GM19328 (cell line): ENCODE data around the gene GPR25.
"Not testable (repeated sequence)": the region's sequence is repeated elsewhere in the genome, so short reads cannot be mapped to it uniquely, and the experiment has no call there.

ENCODE experiments used
- ATAC-seq: cut with Tn5 transposase; IDR thresholded peaks from one replicate; pipeline ENCODE4 v1.9.1; 2021; ENCODE audit warnings: mild to moderate bottlenecking, moderate library complexity; ENCODE audit not compliant: unreplicated experiment

The GPR25 gene

DNA sequence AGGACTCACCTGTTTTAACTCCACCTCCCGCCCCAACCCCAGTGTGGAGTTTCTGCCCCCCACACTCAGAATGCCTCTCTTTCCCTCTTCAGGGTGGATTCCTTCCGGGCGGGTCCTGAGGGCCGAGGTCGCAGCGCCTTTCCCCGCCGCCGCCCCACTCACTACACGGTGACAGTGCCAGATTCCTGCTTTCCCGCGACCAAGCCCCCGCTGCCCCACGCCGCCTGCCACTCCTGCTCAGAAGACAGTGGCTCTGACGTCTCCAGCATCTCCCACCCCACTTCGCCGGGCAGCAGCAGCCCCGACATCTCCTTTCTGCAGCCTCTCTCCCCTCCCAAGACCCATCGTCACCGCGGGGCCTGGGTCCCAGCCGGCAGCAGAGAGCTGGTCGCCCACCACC, 38.6 kb downstream of the GPR25 start:
- ATAC-seq = no peak

DNA sequence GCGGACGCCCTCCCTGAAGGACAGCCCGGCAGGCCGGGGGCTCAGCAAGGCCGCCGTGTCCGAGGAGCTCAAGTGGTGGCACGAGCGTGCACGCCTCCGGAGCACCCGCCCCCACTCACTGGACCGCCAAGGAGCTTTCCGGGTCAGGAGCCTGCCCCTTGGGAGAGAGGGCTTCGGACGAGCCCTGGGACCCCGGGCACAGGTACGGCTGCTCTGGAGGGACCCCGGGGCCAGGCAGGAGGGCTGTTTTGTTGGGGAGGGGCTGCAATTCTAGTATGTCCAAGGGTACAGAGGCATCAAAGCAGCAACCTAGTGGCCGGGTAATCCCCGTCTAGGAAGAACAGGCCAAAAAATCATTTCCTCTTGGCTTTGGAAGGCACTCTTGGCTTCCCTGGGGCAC, 39.2 kb downstream of the GPR25 start:
- ATAC-seq = not testable (repeated sequence)

DNA sequence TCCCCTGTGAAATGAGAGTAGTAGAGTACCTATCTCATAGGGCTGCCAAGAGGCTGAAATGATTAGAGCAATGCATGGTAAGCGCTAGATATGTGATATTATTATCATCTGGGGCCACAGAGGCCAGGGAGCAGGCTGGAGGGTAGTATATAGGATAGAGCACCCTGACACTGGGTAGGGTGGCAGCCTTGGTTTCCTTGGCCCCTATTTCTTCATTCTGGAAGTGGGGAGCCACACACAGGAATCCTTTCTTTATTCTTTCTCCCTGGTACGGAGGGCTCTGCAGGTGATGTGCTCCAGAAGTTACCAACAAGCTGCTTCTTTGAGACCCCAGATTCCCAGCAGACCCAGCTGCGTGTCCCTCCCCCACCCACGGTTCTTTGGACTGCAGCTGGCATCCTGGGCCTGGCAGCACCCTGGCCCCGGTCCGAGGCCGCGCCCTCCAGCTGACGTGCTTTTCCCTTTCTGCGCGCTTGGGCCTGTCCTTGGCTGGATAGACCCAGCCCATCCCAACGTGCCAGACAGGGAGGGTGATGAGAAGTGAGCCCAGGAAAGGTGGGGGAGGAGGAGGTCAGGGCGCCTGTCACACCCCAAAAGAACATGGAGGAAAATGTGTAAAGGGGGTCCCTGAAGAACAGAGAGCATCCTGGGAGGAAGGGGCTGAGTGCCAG, 40.1 kb downstream of the GPR25 start:
- ATAC-seq = no peak

DNA sequence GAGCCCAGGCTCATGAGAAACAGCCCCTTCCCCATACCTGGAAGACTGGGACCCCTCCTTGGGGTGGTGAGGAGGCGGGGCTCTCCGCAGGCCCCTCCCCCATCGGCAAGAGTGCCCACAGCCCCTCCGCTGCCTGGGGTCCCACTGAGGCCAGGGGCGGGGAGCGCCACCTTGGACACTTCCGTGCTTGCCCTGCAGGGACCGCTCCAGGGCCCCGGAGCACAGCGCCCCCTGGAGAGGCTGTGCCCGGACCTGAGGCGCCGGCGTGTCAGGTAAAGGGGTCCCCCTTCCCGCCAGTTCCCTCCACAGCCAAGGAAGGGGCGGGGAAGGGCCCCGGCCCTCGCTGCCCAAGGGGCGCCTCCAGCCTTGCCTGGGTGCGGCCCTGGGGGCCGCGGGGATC, 43.4 kb downstream of the GPR25 start:
- ATAC-seq = no peak

DNA sequence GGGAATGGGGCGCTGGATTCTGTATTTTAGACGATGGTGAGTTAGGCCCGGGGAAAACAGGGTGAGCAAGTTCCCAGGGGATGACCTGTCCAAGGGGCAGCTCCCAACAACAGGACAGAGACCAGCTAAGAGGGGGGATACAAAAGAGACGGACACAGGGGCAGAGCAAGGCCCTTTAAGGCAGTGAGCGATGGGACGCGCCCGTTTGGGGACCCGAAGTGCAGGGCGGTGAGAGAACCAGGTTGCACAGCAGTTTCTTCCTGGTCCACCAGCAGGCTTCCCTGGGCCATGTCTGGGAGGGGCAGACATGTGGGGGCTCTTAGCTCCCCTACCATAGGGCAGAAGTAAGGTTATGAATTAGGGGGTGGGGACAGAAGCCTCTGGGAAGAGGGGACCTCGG, 43.9 kb downstream of the GPR25 start:
- ATAC-seq = no peak

DNA sequence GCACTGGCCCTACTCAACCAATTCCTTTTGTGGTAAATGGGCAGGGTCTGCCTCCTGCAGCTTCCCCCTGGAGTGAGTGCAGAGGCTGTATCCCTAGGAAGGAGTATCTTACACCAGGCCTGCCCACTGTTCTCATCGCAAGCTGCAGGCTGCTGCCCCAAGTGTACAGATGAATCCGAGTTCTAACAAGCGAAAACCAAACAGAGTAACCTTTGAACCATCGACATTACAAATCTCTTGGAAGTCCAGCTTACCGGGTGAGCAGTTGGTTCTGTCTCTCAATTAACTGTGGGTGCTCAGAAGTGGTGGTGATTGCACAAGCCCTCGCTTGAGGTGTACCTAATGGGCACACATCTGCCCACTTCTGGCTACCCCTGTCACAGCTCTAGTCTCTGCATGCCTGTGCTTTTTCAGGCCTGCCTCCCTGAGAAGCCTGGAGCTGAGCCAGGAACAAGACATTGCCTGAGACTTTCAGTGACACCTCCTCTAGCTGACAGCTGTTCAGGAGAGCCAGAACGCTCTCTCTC, 44.6 kb downstream of the GPR25 start:
- no peak for ATAC-seq

DNA sequence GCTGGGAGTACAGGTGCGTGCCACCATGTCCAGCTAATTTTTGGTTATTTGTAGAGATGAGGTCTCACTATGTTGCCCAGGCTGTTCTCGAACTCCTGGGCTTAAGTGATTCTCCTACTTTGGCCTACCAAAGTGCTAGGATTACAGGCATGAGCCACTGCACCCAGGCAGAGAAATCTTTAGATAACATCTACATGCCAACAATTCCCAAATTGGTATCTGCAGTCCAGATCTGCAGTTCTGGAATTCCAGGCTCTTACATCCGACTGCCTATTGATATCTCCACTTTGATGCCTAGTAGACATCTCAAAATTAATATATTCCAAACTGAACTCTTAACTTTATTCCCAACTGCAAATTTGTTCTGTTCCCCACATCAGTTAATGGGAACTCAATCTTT, 45.2 kb downstream of the GPR25 start:
- no peak for ATAC-seq

DNA sequence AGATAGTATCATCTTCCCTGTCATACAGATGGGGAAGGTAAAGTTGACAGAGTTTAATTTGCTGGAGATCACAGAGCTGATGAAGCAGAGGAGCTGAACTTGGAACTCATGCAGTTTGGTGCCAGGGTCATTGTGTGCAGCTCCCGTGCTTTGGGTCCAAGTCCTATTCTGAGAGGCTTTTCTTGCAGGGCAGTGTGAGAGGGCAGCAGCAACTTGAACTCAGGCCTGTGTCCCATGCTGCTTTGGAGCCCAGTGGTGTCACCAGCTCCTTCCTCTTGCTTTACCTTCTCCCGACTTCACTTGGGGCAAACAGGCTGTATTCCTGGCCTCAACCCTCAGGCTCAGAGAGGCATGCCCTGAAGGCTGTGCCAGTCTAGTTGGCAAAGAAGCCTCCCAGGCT, 46.6 kb downstream of the GPR25 start:
- ATAC-seq = no peak

DNA sequence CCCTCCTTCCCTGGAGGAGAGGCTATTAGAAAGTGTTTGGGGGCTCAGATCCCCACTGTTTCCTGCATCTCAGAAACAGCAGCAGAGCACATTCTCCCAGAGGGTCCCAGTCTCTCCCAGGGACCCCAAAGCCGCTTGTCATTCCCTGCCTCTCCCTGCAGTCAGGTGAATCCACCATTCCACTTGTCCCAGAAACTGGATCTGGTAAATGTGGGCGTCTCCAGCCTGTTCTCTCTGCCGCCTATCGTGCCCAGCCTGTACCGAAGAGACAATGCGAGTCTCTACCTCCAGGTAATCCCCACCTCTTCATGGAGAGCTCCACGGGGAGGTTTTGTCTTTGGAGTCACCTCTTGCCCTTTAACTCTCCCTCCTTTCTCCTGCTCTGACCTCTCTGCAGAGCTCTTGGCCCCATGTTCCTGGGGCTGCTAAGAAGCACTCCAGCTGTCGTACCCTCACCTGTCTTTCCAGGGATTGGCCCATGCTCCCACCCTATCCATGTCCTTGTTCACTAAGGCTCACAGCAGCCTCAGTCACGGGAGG, 48.9 kb downstream of the GPR25 start:
- no peak for ATAC-seq

DNA sequence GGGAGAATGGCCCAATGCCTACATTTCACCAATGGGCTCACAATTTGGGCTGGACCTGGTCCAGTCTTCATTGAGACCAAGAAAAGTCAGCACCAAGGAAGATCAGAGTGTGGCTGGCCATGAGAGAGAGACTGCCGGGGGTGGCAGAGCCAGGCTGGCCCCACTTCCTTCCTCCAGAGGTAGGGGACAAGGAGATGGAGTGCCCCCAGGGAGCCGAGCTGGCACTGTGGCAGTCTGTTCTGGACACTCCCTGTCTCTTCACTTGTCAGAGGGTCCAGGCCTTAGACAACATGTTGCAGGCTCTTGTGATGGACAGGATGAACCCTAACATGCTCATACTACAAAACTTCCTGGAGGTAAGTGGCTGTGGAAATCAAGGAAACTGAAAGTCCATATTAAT, 49.6 kb downstream of the GPR25 start:
- no peak for ATAC-seq

DNA sequence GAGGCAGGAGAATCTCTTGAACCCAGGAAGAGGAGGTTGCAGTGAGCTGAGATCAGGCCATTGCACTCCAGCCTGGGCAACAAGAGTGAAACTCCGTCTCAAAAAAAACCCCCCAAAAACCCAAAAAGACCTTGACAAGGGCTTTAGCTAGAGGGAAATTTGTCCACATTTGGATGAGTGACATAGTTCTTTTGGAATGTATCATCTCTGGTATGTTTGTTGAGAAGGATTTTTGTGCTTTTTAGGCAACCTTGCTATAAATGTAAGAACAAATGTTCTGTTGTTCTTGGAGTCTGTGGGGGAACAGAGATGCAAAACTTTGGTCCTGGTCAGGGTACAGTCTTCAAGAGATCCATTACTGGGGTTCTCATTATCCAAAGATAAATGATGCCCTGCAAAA, 50.8 kb downstream of the GPR25 start:
- no peak for ATAC-seq
